HG03060 (cell line): ENCODE measurements around the gene APEX2.
"Not testable (repeated sequence)": the region's sequence is repeated elsewhere in the genome, so short reads cannot be mapped to it uniquely, and the experiment has no call there.

ENCODE experiments used
- ATAC-seq: cut with Tn5 transposase; IDR thresholded peaks from one replicate; pipeline ENCODE4 v1.9.1; 2021; ENCODE audit warnings: low read depth, moderate number of reproducible peaks; ENCODE audit not compliant: unreplicated experiment

APEX2 gene

GRCh38 chrX:54999717-55000598, at the start of gene APEX2:
TSS of gene APEX2 (plus strand) at chrX:55000363. CDS start at chrX:55000423, 60 bp downstream.
- peak; percentile 74 for ATAC-seq

GRCh38 chrX:54950730-54951375, 49.3 kb upstream of the APEX2 start:
- ATAC-seq: no peak

GRCh38 chrX:54961750-54962149, 38.4 kb upstream of the APEX2 start:
- ATAC-seq: no peak

GRCh38 chrX:54964766-54965497, 35.2 kb upstream of the APEX2 start:
- no peak for ATAC-seq

- no peak for ATAC-seq
These were observed 22.8 kb upstream of the APEX2 start for GRCh38 chrX:54977387-54977786.

GRCh38 chrX:54978448-54978847, 21.7 kb upstream of the APEX2 start:
- no peak for ATAC-seq

GRCh38 chrX:54979432-54979831, 20.7 kb upstream of the APEX2 start:
- ATAC-seq: no peak

GRCh38 chrX:54980334-54980733, 19.8 kb upstream of the APEX2 start:
- no peak for ATAC-seq

- not testable (repeated sequence) for ATAC-seq
These were observed 16.9 kb upstream of the APEX2 start for GRCh38 chrX:54983306-54983705.

- ATAC-seq: no peak
These were observed 8.5 kb upstream of the APEX2 start for GRCh38 chrX:54991706-54992105.

GRCh38 chrX:54992911-54993622, 7.1 kb upstream of the APEX2 start:
- ATAC-seq: no peak

- ATAC-seq: no peak
These were observed 6.1 kb upstream of the APEX2 start, which contains the start of gene PFKFB1 for GRCh38 chrX:54994099-54994498. TSS of gene PFKFB1 (minus strand) at chrX:54994188. CDS start at chrX:54994007, 181 bp downstream.

GRCh38 chrX:54994668-54995351, 5.4 kb upstream of the APEX2 start:
- ATAC-seq: no peak

GRCh38 chrX:54995621-54996020, 4.5 kb upstream of the APEX2 start:
- ATAC-seq: no peak

GRCh38 chrX:55004231-55004630, 4.1 kb downstream of the APEX2 start:
- no peak for ATAC-seq

GRCh38 chrX:55005256-55005655, 5.1 kb downstream of the APEX2 start:
- ATAC-seq: no peak

GRCh38 chrX:55006827-55007621, 6.9 kb downstream of the APEX2 start:
- no peak for ATAC-seq

- no peak for ATAC-seq
These were observed 7.5 kb downstream of the APEX2 start for GRCh38 chrX:55007656-55008055.
